HG03575 (cell line): ENCODE data around the gene LOXL4.

Experiments used
- ATAC-seq: cut with Tn5 transposase; IDR thresholded peaks from one replicate; pipeline ENCODE4 v1.9.1; 2021; ENCODE audit not compliant: unreplicated experiment, insufficient number of reproducible peaks, low FRiP score; ENCODE audit errors: extremely low read depth

LOXL4 gene

GRCh38 chr10:98267894-98268693 lies at the start of gene LOXL4:
Gene LOXL4 (minus strand): TSS chr10:98268194. CDS start chr10:98263019, 5,175 bp downstream.
- ATAC-seq: no peak

- ATAC-seq: no peak
These were observed 48.7 kb upstream of the LOXL4 start for GRCh38 chr10:98316661-98317060.

- no peak for ATAC-seq
These were observed 48.2 kb upstream of the LOXL4 start for GRCh38 chr10:98316170-98316569.

- ATAC-seq: no peak
These were observed 46.7 kb upstream of the LOXL4 start for GRCh38 chr10:98314532-98315284.

GRCh38 chr10:98313598-98313997 lies 45.6 kb upstream of the LOXL4 start:
- no peak for ATAC-seq

- no peak for ATAC-seq
These were observed 44.8 kb upstream of the LOXL4 start for GRCh38 chr10:98312822-98313221.

- ATAC-seq: no peak
These were observed 44.4 kb upstream of the LOXL4 start for GRCh38 chr10:98312349-98312748.

- ATAC-seq: no peak
These were observed 42.7 kb upstream of the LOXL4 start for GRCh38 chr10:98310701-98311100.

- no peak for ATAC-seq
These were observed 41.7 kb upstream of the LOXL4 start for GRCh38 chr10:98309366-98310355.

GRCh38 chr10:98308669-98309365 lies 40.8 kb upstream of the LOXL4 start:
- ATAC-seq: no peak

GRCh38 chr10:98307916-98308541 lies 40.0 kb upstream of the LOXL4 start:
- no peak for ATAC-seq

GRCh38 chr10:98306501-98306900 lies 38.5 kb upstream of the LOXL4 start:
- no peak for ATAC-seq

GRCh38 chr10:98303569-98303968 lies 35.6 kb upstream of the LOXL4 start:
- ATAC-seq: no peak

- ATAC-seq: no peak
These were observed 34.9 kb upstream of the LOXL4 start for GRCh38 chr10:98302741-98303365.

- no peak for ATAC-seq
These were observed 33.8 kb upstream of the LOXL4 start for GRCh38 chr10:98301664-98302319.

GRCh38 chr10:98300526-98301229 lies 32.7 kb upstream of the LOXL4 start:
- ATAC-seq: no peak

GRCh38 chr10:98299341-98299740 lies 31.3 kb upstream of the LOXL4 start:
- no peak for ATAC-seq
